HepG2 (cell line): ENCODE data around the gene CDH22.

ENCODE experiments used
- CBX2 ChIP-seq, 2 experiments: fragments of 200-600 bp in 1 of 2; sonication (generic); formaldehyde crosslinking in 1 of 2; IDR thresholded peaks; 2 replicates each; pipeline versions ENCODE4 v1.7.0 to v1.8.1; 2018 to 2022; ENCODE audit warnings: low read depth in 2 of 2, low read length in 1 of 2, mild to moderate bottlenecking in 1 of 2, missing genetic modification reagents in 1 of 2
- MYNN ChIP-seq: sonication (generic); formaldehyde crosslinking; IDR thresholded peaks from 2 replicates; pipeline ENCODE4 v1.4.0; 2020; ENCODE audit warnings: mild to moderate bottlenecking, low read depth, missing genetic modification reagents
- NFE2L2 ChIP-seq: fragments of 150-350 bp; IDR thresholded peaks from 2 replicates; pipeline ENCODE4 v1.6.1; 2014; ENCODE audit warnings: low read length
- PHF20 ChIP-seq: sonication (generic); formaldehyde crosslinking; IDR thresholded peaks from 2 replicates; pipeline ENCODE4 v1.5.0; 2020; ENCODE audit warnings: mild to moderate bottlenecking, missing genetic modification reagents

DNA sequence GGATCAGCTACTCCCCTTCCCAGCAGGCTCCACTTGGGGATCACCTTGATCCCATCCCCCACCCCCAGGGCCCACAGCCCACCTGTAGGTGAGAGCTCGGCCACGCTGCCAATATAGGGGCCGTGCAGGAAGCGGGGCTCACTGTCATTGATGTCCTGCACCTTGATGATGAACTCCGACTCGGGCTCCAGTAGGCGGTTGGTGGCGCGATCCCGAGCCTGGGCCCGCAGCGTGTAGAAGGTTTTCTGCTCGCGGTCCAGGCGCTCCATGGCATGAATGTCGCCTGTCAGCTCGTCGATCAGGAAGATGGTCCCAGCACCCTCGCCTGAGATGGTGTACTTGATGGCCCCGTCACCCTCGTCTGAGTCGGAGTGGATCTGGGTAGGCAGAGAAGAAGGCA is 67.4 kb downstream of the CDH22 start:
- no peak for TF ChIP-seq NFE2L2
- TF ChIP-seq MYNN, result no peak
- no peak for TF ChIP-seq CBX2 (IDR thresholded peaks at IDR 0.05; ENCODE audit: low read depth, low read length)
- TF ChIP-seq CBX2 (CRISPR knock-in tag; IDR thresholded peaks at IDR 0.05; ENCODE audit: low read depth), result no peak
- TF ChIP-seq PHF20 (CRISPR knock-in tag), result no peak
